ENCODE results near the gene LRP4.

DNA sequence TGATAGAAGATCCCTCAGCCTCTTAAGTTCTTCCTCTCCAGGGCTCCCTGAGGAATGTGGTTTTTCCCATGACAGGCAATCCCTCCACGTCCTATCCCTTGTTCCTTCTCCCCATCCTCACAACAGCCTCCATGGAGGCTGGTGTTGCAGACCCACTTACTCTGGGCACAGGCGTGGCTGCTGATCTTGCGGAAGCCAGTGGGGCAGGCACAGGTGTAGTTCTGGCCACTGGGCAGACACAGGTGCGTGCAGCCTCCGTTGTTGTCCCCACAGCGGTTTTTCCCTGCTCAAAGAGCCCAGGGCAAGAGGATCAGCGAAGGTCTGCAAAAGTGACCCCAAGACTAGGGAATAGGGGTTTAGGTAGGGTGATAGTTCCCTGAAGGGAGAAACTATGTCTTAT, 29.1 kb downstream of the LRP4 start:
- TF ChIP-seq POLR2A (IDR thresholded peaks at IDR 0.05; ENCODE audit: low read depth, low read length): no peak
- no peak for TF ChIP-seq POLR2AphosphoS5 (IDR thresholded peaks at IDR 0.05; ENCODE audit: low read depth, low read length)
- TF ChIP-seq TAF1 (IDR thresholded peaks at IDR 0.05; ENCODE audit: borderline replicate concordance, low read depth, low read length): no peak

All from GM12892 (cell line).